A549 (cell line): ENCODE results near the gene AXL.

Experiments
- EP300 ChIP-seq, 2 experiments: fragments of >200 bp; sonication (Bioruptor Twin); formaldehyde crosslinking; IDR thresholded peaks; 2 replicates in 1 of 2; 3 replicates in 1 of 2; pipeline ENCODE4 v1.6.1; 2016 to 2017
- ESRRA ChIP-seq: fragments of 150-350 bp; IDR thresholded peaks from 2 replicates; pipeline ENCODE4 v1.6.1; 2014; ENCODE audit warnings: mild to moderate bottlenecking, low read length, borderline replicate concordance
- NR3C1 ChIP-seq: fragments of >200 bp; sonication (Bioruptor Twin); formaldehyde crosslinking; IDR thresholded peaks from 3 replicates; pipeline ENCODE4 v1.6.1; 2017
- POLR2A ChIP-seq: IDR thresholded peaks from 2 replicates; pipeline ENCODE4 v1.6.1; 2012; ENCODE audit warnings: mild to moderate bottlenecking, low read length
- RCOR1 ChIP-seq: fragments of 150-350 bp; IDR thresholded peaks from 2 replicates; pipeline ENCODE4 v1.6.1; 2014; ENCODE audit warnings: antibody characterized with exemption, low read length, low read depth
- RFX5 ChIP-seq: fragments of 450-650 bp; IDR thresholded peaks from 2 replicates; pipeline ENCODE4 v1.7.1; 2014; ENCODE audit warnings: antibody characterized with exemption, mild to moderate bottlenecking, moderate library complexity
- SMC3 ChIP-seq: fragments of >200 bp; sonication (Bioruptor Twin); formaldehyde crosslinking; IDR thresholded peaks from 3 replicates; pipeline ENCODE4 v1.6.1; 2018; ENCODE audit warnings: inconsistent platforms
- SREBF2 ChIP-seq: fragments of 450-650 bp; IDR thresholded peaks from 2 replicates; pipeline ENCODE4 v1.6.1; 2014; ENCODE audit warnings: mild to moderate bottlenecking, moderate library complexity
- TP53 ChIP-seq: fragments of 250-450 bp; sonication (Bioruptor Pico); IDR thresholded peaks from 2 replicates; pipeline ENCODE4 v1.5.0; 2021; ENCODE audit warnings: mild to moderate bottlenecking, moderate library complexity
- TF ChIP-seq, protein P1 (sequence below): fragments of >200 bp; sonication (Bioruptor Twin); formaldehyde crosslinking; IDR thresholded peaks from 3 replicates; pipeline ENCODE4 v1.5.1; 2016
- TF ChIP-seq, protein P2 (sequence below): fragments of 450-650 bp; IDR thresholded peaks from 2 replicates; pipeline ENCODE4 v1.6.1; 2014; ENCODE audit warnings: antibody characterized with exemption

DNA sequence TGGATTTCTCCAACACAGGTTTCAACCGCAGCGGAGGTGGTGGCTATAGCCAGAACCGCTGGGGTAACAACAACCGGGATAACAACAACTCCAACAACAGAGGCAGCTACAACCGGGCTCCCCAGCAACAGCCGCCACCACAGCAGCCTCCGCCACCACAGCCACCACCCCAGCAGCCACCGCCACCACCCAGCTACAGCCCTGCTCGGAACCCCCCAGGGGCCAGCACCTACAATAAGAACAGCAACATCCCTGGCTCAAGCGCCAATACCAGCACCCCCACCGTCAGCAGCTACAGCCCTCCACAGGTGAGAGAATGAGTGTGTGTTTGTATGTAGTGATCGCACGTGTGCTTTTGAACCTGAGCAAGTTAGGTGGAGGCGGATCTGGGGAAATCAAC lies 84.9 kb downstream of the AXL start:
- TF ChIP-seq EP300 (IDR thresholded peaks at IDR 0.05) (no peak), SMC3 (no peak), POLR2A (no peak), ESRRA (no peak), SREBF2 (no peak), RFX5 (no peak), NR3C1 (no peak), TP53 (CRISPR knock-in tag) (no peak), RCOR1 (no peak)
- TF ChIP-seq, protein P1, sequence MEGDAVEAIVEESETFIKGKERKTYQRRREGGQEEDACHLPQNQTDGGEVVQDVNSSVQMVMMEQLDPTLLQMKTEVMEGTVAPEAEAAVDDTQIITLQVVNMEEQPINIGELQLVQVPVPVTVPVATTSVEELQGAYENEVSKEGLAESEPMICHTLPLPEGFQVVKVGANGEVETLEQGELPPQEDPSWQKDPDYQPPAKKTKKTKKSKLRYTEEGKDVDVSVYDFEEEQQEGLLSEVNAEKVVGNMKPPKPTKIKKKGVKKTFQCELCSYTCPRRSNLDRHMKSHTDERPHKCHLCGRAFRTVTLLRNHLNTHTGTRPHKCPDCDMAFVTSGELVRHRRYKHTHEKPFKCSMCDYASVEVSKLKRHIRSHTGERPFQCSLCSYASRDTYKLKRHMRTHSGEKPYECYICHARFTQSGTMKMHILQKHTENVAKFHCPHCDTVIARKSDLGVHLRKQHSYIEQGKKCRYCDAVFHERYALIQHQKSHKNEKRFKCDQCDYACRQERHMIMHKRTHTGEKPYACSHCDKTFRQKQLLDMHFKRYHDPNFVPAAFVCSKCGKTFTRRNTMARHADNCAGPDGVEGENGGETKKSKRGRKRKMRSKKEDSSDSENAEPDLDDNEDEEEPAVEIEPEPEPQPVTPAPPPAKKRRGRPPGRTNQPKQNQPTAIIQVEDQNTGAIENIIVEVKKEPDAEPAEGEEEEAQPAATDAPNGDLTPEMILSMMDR, result no peak
- TF ChIP-seq, protein P2, sequence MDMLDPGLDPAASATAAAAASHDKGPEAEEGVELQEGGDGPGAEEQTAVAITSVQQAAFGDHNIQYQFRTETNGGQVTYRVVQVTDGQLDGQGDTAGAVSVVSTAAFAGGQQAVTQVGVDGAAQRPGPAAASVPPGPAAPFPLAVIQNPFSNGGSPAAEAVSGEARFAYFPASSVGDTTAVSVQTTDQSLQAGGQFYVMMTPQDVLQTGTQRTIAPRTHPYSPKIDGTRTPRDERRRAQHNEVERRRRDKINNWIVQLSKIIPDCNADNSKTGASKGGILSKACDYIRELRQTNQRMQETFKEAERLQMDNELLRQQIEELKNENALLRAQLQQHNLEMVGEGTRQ, result no peak
